ENCODE results near the gene NDUFB3.

DNA sequence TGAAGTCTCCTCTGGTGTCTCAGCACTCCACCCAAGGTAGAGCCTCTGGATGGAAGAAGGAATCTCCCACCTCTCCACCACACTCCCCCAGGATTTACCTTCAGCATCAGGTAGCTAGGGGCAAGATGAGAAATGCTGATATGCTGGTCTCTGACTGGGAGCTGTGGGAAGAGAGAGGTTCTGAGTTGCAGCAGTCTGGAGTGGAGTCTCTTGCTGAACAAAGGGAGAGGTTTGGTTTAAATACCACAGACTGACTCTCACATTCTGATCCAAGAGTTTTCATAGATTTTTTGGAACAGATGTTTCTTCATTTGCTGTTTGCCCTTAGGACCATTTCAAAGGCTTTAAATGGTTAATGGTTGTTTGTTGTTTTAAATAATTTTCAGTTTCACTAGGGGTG, 43.0 kb downstream of the NDUFB3 start:
- TF ChIP-seq, protein P1, sequence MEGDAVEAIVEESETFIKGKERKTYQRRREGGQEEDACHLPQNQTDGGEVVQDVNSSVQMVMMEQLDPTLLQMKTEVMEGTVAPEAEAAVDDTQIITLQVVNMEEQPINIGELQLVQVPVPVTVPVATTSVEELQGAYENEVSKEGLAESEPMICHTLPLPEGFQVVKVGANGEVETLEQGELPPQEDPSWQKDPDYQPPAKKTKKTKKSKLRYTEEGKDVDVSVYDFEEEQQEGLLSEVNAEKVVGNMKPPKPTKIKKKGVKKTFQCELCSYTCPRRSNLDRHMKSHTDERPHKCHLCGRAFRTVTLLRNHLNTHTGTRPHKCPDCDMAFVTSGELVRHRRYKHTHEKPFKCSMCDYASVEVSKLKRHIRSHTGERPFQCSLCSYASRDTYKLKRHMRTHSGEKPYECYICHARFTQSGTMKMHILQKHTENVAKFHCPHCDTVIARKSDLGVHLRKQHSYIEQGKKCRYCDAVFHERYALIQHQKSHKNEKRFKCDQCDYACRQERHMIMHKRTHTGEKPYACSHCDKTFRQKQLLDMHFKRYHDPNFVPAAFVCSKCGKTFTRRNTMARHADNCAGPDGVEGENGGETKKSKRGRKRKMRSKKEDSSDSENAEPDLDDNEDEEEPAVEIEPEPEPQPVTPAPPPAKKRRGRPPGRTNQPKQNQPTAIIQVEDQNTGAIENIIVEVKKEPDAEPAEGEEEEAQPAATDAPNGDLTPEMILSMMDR (IDR thresholded peaks at IDR 0.05; ENCODE audit: extremely low read depth in 1 of 2, insufficient read depth in 1 of 2, low read depth in 1 of 2, low read length in 2 of 2): no peak
- TF ChIP-seq POLR2AphosphoS5 (IDR thresholded peaks at IDR 0.05; ENCODE audit: insufficient read depth, low read depth, low read length) (no peak), GATA2 (IDR thresholded peaks at IDR 0.05; ENCODE audit: insufficient read depth, insufficient read length, low read depth, low read length) (no peak), JUN (IDR thresholded peaks at IDR 0.05; ENCODE audit: borderline replicate concordance, insufficient read depth, insufficient read length, low read depth) (no peak), MYC (IDR thresholded peaks at IDR 0.05; ENCODE audit: low read depth, low read length) (no peak), EZH2 (IDR thresholded peaks at IDR 0.05; ENCODE audit: borderline replicate concordance, low read depth, low read length, severe bottlenecking) (no peak), POLR2A (IDR thresholded peaks at IDR 0.05; ENCODE audit: low read depth, low read length) (no peak)
